ENCODE results near the gene CORO2B. TPM values are rescaled to one million over a fixed set of nuclear protein-coding genes. Genes with fewer than 3 reads are reported as not detected.

The CORO2B gene
- total and polyA plus RNA-seq, 9 of the 15 experiments (the other 6 are each of a cell fraction or from before 2014, with no cell fraction given): not detected

- Histone ChIP-seq H3K9me1 (ENCODE audit: control insufficient read depth, insufficient read depth, low read length) (no peaks in the 10 kb centered on the region), H3K36me3 (ENCODE audit: control insufficient read depth, insufficient read depth, low read length) (no peaks in the 10 kb centered on the region), H3K9me3 (replicated peaks; ENCODE audit: control insufficient read depth, insufficient read depth, low read depth, low read length) (no peaks in the 10 kb centered on the region), H3K4me1 (replicated peaks in 1 of 2; ENCODE audit: control insufficient read depth in 2 of 2, insufficient read depth in 2 of 2, low read length in 2 of 2) (peaks cover 0 to 7% of the 10 kb centered on the region in 2 experiments; a peak in 1 of 5 replicates), H3K27ac (ENCODE audit: extremely low read depth, low read depth, low read length) (no peak overlapping the region), H3K79me2 (ENCODE audit: control insufficient read depth, insufficient read depth, low read length) (no peaks in the 10 kb centered on the region), H3K4me2 (ENCODE audit: insufficient read depth, low read length) (no peak overlapping the region), H3K9ac (ENCODE audit: insufficient read depth in 1 of 2, low read depth in 2 of 2, low read length in 2 of 2) (no peak overlapping the region), H2AFZ (ENCODE audit: low read depth, low read length) (no peak overlapping the region), H4K20me1 (replicated peaks; ENCODE audit: control insufficient read depth, insufficient read depth, low read length) (peaks cover 5% of the 10 kb centered on the region; the same call in 1 of the 2 replicates), H3K4me3 (no peak overlapping the region), H3K27me3 (ENCODE audit: control insufficient read depth in 2 of 2, insufficient read depth in 2 of 2, low read length in 2 of 2) (peaks cover 5 to 35% of the 10 kb centered on the region in 2 experiments; a peak in 3 of 5 replicates)
- in situ Hi-C loops (cut with MboI): no loop called here
- no TSS peak for BruUV-seq (replicated peaks)
- FAIRE-seq (no peak), DNase-seq (ENCODE audit: extremely low read depth in 1 of 4, low spot score in 3 of 4) (no peak), ATAC-seq (no peak)
- ChIA-PET CTCF (ENCODE audit: low intra/inter-chr PET ratio) (no interaction called here), POLR2A (interaction anchor here (0.6 to 0.7 kb wide), 2 partner anchors 18 to 48 kb away, joined by 3 read pairs; no protein-coding TSS in a partner anchor)
- intact Hi-C loops (cut with micrococcal nuclease): no loop called here
- WGBS (ENCODE audit: insufficient coverage, low coverage, missing lambda C conversion rate): 0% methylated on average over 3 of the region's 8 CpGs
- TF ChIP-seq SMAD2 (IDR thresholded peaks at IDR 0.05; ENCODE audit: low read depth, low read length) (no peak), E2F8 (IDR thresholded peaks at IDR 0.05; ENCODE audit: low read depth, partially characterized antibody) (no peak), ZNF121 (CRISPR knock-in tag; conservative IDR thresholded peaks at IDR 0.05) (no peak), GTF2E2 (tag; IDR thresholded peaks at IDR 0.05) (no peak), ZNF830 (CRISPR knock-in tag; IDR thresholded peaks at IDR 0.05) (no peak), ILK (tag; IDR thresholded peaks at IDR 0.05; ENCODE audit: borderline replicate concordance, low read depth) (no peak), NONO (IDR thresholded peaks at IDR 0.05; ENCODE audit: low read depth in 2 of 2, low read length in 1 of 2) (no peak), ZNF764 (CRISPR knock-in tag; IDR thresholded peaks at IDR 0.05; ENCODE audit: low read depth) (no peak), ZNF717 (CRISPR knock-in tag; IDR thresholded peaks at IDR 0.05) (no peak), REST (IDR thresholded peaks at IDR 0.05; ENCODE audit: borderline replicate concordance) (no peak), REST (CRISPR knock-in tag; IDR thresholded peaks at IDR 0.05; ENCODE audit: low read depth) (no peak), PRMT5 (CRISPR knock-in tag; IDR thresholded peaks at IDR 0.05) (no peak)
Observed at GRCh38 chr15:68655686-68656437, 77.1 kb downstream of the CORO2B start.

Data from K562 (cell line).